BJ (cell line): ENCODE data around the gene SBK3. TPM values are rescaled to one million over a fixed set of nuclear protein-coding genes. Genes with fewer than 3 reads are reported as not detected.

ENCODE experiments used
- CTCF ChIA-PET: fragments of 350-600 bp; formaldehyde crosslinking; extraction: SDS; loops from one replicate; lab custom pipeline; 2021; ENCODE audit warnings: antibody characterized with exemption, inconsistent platforms; lab: Yijun Ruan, JAX
- POLR2A ChIA-PET: fragments of 300-600 bp; sonication (Branson Sonifier 250); formaldehyde crosslinking; extraction: SDS; loops from one replicate; lab custom pipeline; 2021; ENCODE audit warnings: antibody characterized with exemption; lab: Charles Lee
- DNase-seq: peaks from one replicate; pipeline ENCODE4 v3.0.0-alpha.2; 2011; ENCODE audit warnings: low read depth
- H3K27me3 ChIP-seq: 2 replicates; pipeline ENCODE4 v1.6.0; 2011; ENCODE audit warnings: low read length; ENCODE audit not compliant: control insufficient read depth, insufficient read depth
- H3K36me3 ChIP-seq: 2 replicates; pipeline ENCODE4 v1.5.1; 2011; ENCODE audit warnings: low read length; ENCODE audit not compliant: control insufficient read depth, insufficient read depth
- H3K4me3 ChIP-seq: 2 replicates; pipeline ENCODE4 v1.5.1; 2011; ENCODE audit warnings: low read depth, mild to moderate bottlenecking, control low read depth, low read length
- polyA minus RNA-seq: library from RNA; depleted of rRNA, polyadenylated mRNA; stranded (reverse); fragments of >200 nt; gene quantifications from 2 replicates; pipeline ENCODE4 v1.2.3, GENCODE V29; 2011; rRNA and poly(A)+ RNA removed
- polyA plus RNA-seq: library from polyadenylated mRNA; depleted of rRNA; stranded (reverse); fragments of >200 nt; gene quantifications from 2 replicates; pipeline ENCODE4 v1.2.3, GENCODE V29; 2011; rRNA removed
- TF ChIP-seq, protein P1 (sequence below): IDR thresholded peaks from 2 replicates; pipeline ENCODE4 v1.5.1; 2011; ENCODE audit warnings: low read depth, mild to moderate bottlenecking, control low read depth, inconsistent platforms, low read length, moderate library complexity; ENCODE audit not compliant: insufficient read depth

Gene SBK3
- polyA plus RNA-seq (0.06 and 0.11 TPM in 2 replicates), polyA minus RNA-seq (not detected in 2 replicates)

GRCh38 chr19:55545443-55545842 is at the start of gene SBK3:
Gene SBK3, minus strand, starts transcription at chr19:55545543. Its CDS starts 0 bp downstream, at chr19:55545543.
- ChIA-PET CTCF (interaction anchor here (0.5 kb wide), 1 partner anchor 61 kb away, joined by 3 read pairs; no protein-coding TSS in a partner anchor), POLR2A (no interaction called here)
- Histone ChIP-seq H3K4me3 (no peak within 1 kb of the TSS), H3K27me3 (no peaks in the 10 kb centered on the region), H3K36me3 (no peaks in the 10 kb centered on the region)
- TF ChIP-seq, protein P1, sequence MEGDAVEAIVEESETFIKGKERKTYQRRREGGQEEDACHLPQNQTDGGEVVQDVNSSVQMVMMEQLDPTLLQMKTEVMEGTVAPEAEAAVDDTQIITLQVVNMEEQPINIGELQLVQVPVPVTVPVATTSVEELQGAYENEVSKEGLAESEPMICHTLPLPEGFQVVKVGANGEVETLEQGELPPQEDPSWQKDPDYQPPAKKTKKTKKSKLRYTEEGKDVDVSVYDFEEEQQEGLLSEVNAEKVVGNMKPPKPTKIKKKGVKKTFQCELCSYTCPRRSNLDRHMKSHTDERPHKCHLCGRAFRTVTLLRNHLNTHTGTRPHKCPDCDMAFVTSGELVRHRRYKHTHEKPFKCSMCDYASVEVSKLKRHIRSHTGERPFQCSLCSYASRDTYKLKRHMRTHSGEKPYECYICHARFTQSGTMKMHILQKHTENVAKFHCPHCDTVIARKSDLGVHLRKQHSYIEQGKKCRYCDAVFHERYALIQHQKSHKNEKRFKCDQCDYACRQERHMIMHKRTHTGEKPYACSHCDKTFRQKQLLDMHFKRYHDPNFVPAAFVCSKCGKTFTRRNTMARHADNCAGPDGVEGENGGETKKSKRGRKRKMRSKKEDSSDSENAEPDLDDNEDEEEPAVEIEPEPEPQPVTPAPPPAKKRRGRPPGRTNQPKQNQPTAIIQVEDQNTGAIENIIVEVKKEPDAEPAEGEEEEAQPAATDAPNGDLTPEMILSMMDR, result no peak
- DNase-seq, result no peak

GRCh38 chr19:55593096-55593772 is 47.9 kb upstream of the SBK3 start:
- CTCF ChIA-PET, result interaction anchor here (1.2 kb wide), 1 partner anchor 61 kb away, joined by 3 read pairs; no protein-coding TSS in a partner anchor

DNA sequence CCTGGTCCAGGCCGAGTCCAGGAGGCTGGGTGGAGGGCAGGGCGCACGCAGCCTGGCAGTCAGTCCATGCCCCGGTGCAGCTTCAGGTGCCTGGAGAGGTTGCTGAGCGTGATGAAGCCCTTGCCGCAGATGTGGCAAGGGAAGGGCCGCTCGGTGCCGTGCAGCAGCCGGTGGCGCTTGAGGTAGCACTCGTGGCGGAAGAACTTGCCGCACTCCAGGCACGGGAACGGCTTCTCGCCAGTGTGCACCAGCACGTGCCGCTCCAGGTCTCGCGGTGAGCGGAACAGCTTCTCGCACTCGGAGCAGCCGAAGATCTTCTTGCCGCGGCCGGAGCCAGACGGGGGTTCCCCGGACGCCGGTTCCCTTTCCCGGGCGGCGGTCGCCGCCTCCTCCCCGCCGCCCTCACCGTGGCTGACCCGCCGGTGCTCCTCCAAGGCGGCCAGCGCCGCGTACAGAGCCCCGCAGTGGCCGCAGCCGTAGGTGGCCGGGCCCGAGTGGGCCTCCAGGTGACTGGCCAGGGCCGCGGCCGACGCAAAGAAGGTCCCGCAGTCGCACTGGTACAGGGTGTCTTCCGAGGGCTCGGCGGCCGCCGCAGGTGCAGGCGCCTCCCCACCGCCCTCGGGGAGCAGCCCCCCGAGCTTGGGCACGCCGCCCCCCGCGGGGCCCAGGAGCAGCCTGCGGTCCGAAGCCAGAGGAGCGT is 47.2 kb upstream of the SBK3 start:
- DNase-seq, result no peak
- Histone ChIP-seq H3K27me3 (no peaks in the 10 kb centered on the region), H3K4me3 (no peak overlapping the region), H3K36me3 (peaks cover 14% of the 10 kb centered on the region)
- TF ChIP-seq, protein P1, result no peak
- POLR2A ChIA-PET, result no interaction called here
- CTCF ChIA-PET, result interaction anchor here (1.2 kb wide), 1 partner anchor 62 kb away, joined by 3 read pairs; no protein-coding TSS in a partner anchor

More at GRCh38 chr19:55593096-55593772, 47.9 kb upstream of the SBK3 start:
- Histone ChIP-seq H3K27me3 (no peaks in the 10 kb centered on the region), H3K36me3 (peaks cover 14% of the 10 kb centered on the region), H3K4me3 (no peak overlapping the region)
- TF ChIP-seq, protein P1, result no peak
- DNase-seq, result no peak
- POLR2A ChIA-PET, result no interaction called here

GRCh38 chr19:55591555-55591954 is 46.2 kb upstream of the SBK3 start:
- Histone ChIP-seq H3K27me3 (no peaks in the 10 kb centered on the region), H3K36me3 (peaks cover 13% of the 10 kb centered on the region), H3K4me3 (no peak overlapping the region)
- TF ChIP-seq, protein P1, result no peak
- POLR2A ChIA-PET, result no interaction called here
- DNase-seq, result no peak
- CTCF ChIA-PET, result no interaction called here

DNA sequence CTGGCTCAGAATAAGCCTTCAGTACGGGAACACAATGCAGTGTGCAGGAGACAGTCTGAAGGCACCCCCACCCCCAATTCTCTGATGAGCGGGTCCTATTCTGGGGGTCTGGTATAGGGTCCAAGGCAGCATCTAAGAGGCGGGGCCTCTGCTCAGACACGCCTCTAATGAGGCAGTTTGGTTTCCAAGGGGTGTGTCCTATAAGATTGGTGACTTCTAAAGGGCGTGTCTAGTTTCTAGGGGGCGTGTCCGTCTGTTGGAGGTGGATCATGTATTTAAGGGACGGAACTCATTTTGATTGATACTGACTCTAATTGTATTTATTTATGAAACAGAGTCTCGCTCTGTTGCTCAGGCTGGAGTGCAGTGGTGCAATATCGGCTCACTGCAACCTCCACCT is 45.3 kb upstream of the SBK3 start:
- TF ChIP-seq, protein P1, result no peak
- no peaks in the 10 kb centered on the region for H3K27me3 ChIP-seq
- DNase-seq, result no peak
- ChIA-PET CTCF (no interaction called here), POLR2A (no interaction called here)
- no peak overlapping the region for H3K4me3 ChIP-seq
- H3K36me3 ChIP-seq, result peaks cover 7% of the 10 kb centered on the region
